C4-2B (cell line): ENCODE results near the gene RPP14.

Source experiments
- H3K27ac ChIP-seq: fragments of 450-650 bp; 2 replicates; pipeline ENCODE4 v1.5.1; 2017
- ZFX ChIP-seq: fragments of 450-650 bp; IDR thresholded peaks from 2 replicates; pipeline ENCODE4 v1.6.1; 2017
- TF ChIP-seq, protein P1 (sequence below): fragments of 450-650 bp; conservative IDR thresholded peaks from 2 replicates; pipeline ENCODE4 v1.5.1; 2017; ENCODE audit warnings: mild to moderate bottlenecking

RPP14 gene

GRCh38 chr3:58308728-58309127 is 2.7 kb downstream of the RPP14 start:
- no peak for TF ChIP-seq ZFX
- TF ChIP-seq, protein P1, sequence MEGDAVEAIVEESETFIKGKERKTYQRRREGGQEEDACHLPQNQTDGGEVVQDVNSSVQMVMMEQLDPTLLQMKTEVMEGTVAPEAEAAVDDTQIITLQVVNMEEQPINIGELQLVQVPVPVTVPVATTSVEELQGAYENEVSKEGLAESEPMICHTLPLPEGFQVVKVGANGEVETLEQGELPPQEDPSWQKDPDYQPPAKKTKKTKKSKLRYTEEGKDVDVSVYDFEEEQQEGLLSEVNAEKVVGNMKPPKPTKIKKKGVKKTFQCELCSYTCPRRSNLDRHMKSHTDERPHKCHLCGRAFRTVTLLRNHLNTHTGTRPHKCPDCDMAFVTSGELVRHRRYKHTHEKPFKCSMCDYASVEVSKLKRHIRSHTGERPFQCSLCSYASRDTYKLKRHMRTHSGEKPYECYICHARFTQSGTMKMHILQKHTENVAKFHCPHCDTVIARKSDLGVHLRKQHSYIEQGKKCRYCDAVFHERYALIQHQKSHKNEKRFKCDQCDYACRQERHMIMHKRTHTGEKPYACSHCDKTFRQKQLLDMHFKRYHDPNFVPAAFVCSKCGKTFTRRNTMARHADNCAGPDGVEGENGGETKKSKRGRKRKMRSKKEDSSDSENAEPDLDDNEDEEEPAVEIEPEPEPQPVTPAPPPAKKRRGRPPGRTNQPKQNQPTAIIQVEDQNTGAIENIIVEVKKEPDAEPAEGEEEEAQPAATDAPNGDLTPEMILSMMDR: no peak
- H3K27ac ChIP-seq: no peak overlapping the region

- TF ChIP-seq, protein P1: no peak
- no peak for TF ChIP-seq ZFX
- no peak overlapping the region for H3K27ac ChIP-seq
Observed at GRCh38 chr3:58317811-58318210, 11.8 kb downstream of the RPP14 start.

DNA sequence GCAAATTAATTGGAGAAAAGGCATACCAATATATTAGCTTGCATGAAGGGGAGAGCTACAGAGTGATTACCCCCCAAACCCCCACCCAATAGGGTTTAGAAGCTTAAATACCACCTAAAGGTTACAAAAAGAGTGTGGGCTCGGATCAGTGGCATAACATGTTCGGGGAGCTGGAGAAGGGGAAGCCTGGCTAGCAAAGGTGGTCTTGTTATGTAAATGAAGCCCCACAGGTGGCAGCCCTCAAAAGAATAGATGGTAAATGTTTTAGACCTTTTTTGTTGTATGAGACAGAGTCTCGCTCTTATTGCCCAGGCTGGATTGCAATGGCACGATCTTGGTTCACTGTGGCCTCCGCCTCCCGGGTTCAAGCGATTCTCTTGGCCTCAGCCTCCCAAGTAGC is 15.7 kb downstream of the RPP14 start:
- TF ChIP-seq, protein P1: no peak
- no peak for TF ChIP-seq ZFX
- no peak overlapping the region for H3K27ac ChIP-seq

GRCh38 chr3:58322793-58323192 is 16.7 kb downstream of the RPP14 start:
- no peak overlapping the region for H3K27ac ChIP-seq
- TF ChIP-seq ZFX: no peak
- TF ChIP-seq, protein P1: no peak

DNA sequence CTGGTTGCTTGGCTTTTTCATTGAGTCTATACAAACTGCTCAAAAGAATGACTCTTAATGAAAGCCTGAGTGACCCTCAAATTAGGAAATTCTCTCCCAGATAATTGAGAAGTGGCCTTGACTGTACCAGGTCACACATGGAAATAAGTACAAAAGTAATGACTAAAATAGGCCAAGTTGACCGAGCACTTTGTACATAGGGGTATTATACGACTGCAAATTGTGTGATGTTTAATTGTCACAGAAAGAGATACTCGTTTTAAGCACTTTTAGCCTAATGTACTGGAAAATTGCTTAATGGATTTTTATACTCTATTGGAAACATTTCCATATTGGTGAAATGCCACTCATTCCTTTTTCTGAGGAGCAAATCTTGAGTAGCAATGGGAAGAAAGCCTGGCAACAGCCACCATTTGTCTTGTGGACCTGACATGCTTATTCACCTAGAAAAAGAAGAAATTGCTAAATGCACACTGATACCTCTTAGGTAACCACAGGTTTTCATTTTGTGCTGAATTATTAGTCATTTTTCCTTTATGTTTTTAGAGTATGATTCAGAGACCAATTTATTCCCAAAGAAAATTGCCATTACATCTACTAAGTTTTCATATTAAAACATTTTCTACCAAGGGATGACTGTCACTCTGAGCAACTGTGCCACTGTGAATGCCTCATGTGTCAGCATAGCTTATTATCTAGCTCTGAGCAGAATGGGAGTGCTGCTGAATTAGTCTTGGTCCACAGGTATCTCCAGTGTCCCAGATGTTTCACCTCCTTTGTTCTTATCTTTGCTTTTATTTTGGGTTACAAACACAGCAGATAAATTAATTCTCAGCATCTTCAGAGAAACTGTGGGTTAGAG is 17.7 kb downstream of the RPP14 start:
- H3K27ac ChIP-seq: no peak overlapping the region
- no peak for TF ChIP-seq ZFX
- TF ChIP-seq, protein P1: no peak

GRCh38 chr3:58324391-58325390 is 18.6 kb downstream of the RPP14 start:
- TF ChIP-seq, protein P1: no peak
- TF ChIP-seq ZFX: no peak
- no peak overlapping the region for H3K27ac ChIP-seq

- TF ChIP-seq ZFX: no peak
- TF ChIP-seq, protein P1: no peak
- no peak overlapping the region for H3K27ac ChIP-seq
Observed at GRCh38 chr3:58325525-58325992, 19.5 kb downstream of the RPP14 start.
